GM18951 (cell line): Measurements from ENCODE around the gene PDE4B.

Source experiments
- POLR2A ChIP-seq: IDR thresholded peaks from 4 replicates; pipeline ENCODE4 v1.6.1; 2011; ENCODE audit warnings: mild to moderate bottlenecking; ENCODE audit not compliant: insufficient read length, insufficient read depth; ENCODE audit errors: extremely low read depth
- in situ Hi-C: fragments of 300-500 bp; cut with MboI; formaldehyde crosslinking; loops from one replicate; pipeline ENCODE4 v1.12.0; 2022; ENCODE audit warnings: low sequenced_read_pairs, mixed read lengths, inconsistent platforms; ENCODE audit not compliant: unreplicated experiment

The PDE4B gene

GRCh38 chr1:66323958-66324625, 531.4 kb downstream of the PDE4B start:
- in situ Hi-C loops: no loop called here
- TF ChIP-seq POLR2A: no peak

GRCh38 chr1:66325594-66326380, 533.1 kb downstream of the PDE4B start:
- in situ Hi-C loops: no loop called here
- TF ChIP-seq POLR2A: no peak

GRCh38 chr1:66326867-66327266, 534.2 kb downstream of the PDE4B start:
- no peak for TF ChIP-seq POLR2A
- in situ Hi-C loops: no loop called here

GRCh38 chr1:66327588-66327987, 534.9 kb downstream of the PDE4B start:
- TF ChIP-seq POLR2A: no peak
- in situ Hi-C loops: no loop called here

- in situ Hi-C loops: no loop called here
- TF ChIP-seq POLR2A: no peak
Observed at GRCh38 chr1:66328896-66329295, 536.2 kb downstream of the PDE4B start.

- in situ Hi-C loops: no loop called here
- no peak for TF ChIP-seq POLR2A
Observed at GRCh38 chr1:66330722-66331141, 538.0 kb downstream of the PDE4B start.

- TF ChIP-seq POLR2A: peak; percentile 60
- in situ Hi-C loops: no loop called here
Observed at GRCh38 chr1:66331658-66332547, 539.2 kb downstream of the PDE4B start.

GRCh38 chr1:66332548-66332901, 539.8 kb downstream of the PDE4B start:
- no peak for TF ChIP-seq POLR2A
- in situ Hi-C loops: no loop called here

GRCh38 chr1:66333466-66334199, 540.9 kb downstream of the PDE4B start:
- in situ Hi-C loops: no loop called here
- peak; percentile 27 for TF ChIP-seq POLR2A

- in situ Hi-C loops: no loop called here
- peak; percentile 35 for TF ChIP-seq POLR2A
Observed at GRCh38 chr1:66334318-66334717, 541.6 kb downstream of the PDE4B start.

- TF ChIP-seq POLR2A: no peak
- in situ Hi-C loops: no loop called here
Observed at GRCh38 chr1:66335125-66335524, 542.4 kb downstream of the PDE4B start.

- in situ Hi-C loops: no loop called here
- TF ChIP-seq POLR2A: peak; percentile 67
Observed at GRCh38 chr1:66335859-66336640, 543.4 kb downstream of the PDE4B start.
